GM23248 (cell line): ENCODE data around the gene ZNF574.

ENCODE experiments used
- EZH2 ChIP-seq: fragments of 200-600 bp; sonication (generic); IDR thresholded peaks from 2 replicates; pipeline ENCODE4 v1.6.1; 2018; ENCODE audit warnings: antibody characterized with exemption, mild to moderate bottlenecking; ENCODE audit not compliant: insufficient read depth, poor library complexity, severe bottlenecking
- EZH2phosphoT487 ChIP-seq: fragments of 200-600 bp; sonication (generic); IDR thresholded peaks from 2 replicates; pipeline ENCODE4 v1.6.1; 2018; ENCODE audit warnings: antibody characterized with exemption, moderate library complexity, mild to moderate bottlenecking, low read depth; ENCODE audit not compliant: insufficient read depth

DNA sequence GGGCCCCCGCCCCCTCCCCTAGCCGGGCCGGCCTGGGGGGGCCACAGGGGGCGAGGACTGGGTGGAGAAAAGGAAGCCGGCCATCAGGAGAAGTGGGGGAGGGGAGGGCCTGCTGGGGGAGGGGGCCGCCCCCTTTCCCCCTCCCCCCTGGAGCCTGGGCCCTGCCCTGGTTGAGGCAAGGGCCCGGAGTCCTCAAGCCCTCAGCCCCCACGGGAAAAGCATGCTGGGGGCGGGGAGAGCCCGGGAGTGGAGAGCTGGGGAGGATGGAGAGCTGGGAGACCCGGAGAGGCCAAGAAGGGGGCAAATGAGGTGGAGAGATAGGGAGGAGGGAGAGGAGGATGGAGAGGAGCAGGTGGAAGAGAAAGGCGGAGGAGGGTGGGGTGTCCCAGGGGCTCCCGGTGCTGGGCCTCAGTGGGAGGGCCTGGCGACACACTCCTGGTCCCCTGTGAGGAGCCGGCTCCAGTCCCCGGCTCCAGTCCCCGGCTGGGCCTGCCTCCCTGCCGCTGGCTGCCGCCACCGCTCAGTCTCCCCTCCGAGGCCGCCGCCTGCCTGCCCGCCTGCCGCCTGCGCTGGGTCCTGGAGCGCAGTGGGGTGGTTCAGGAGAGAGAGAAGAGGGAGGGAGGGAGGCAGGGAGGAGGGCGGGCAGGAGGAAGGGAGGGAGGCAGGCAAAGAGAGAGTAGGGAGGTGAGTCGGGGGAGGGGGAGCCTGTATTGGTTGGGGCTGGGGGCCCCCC is 6.2 kb upstream of the ZNF574 start, which contains the start of gene GRIK5:
- no peak for TF ChIP-seq EZH2phosphoT487
- no peak for TF ChIP-seq EZH2
